BLaER1 treated with 17β-estradiol and CSF1 and Interleukin-3, amounts not matched to agents 10 nM and 100 nM (cell line): ENCODE measurements around the gene SPA17.

Source experiments
- H3K27ac ChIP-seq, 11 experiments: shearing (Covaris generic); formaldehyde crosslinking; 2 replicates each; pipeline ENCODE4 v1.8.1; 2022
- H3K27me3 ChIP-seq, 11 experiments: shearing (Covaris generic); formaldehyde crosslinking; 2 replicates each; pipeline ENCODE4 v1.8.1; 2022
- H3K36me3 ChIP-seq, 11 experiments: shearing (Covaris generic); formaldehyde crosslinking; 2 replicates each; pipeline ENCODE4 v1.8.1; 2022
- H3K4me1 ChIP-seq, 10 experiments: shearing (Covaris generic); formaldehyde crosslinking; 2 replicates each; pipeline ENCODE4 v1.8.1; 2022
- H3K4me2 ChIP-seq, 11 experiments: shearing (Covaris generic); formaldehyde crosslinking; 2 replicates each; pipeline ENCODE4 v1.8.1; 2022
- H3K4me3 ChIP-seq, 10 experiments: shearing (Covaris generic); formaldehyde crosslinking; 2 replicates each; pipeline ENCODE4 v1.8.1; 2022
- H3K9ac ChIP-seq, 11 experiments: shearing (Covaris generic); formaldehyde crosslinking; 2 replicates each; pipeline ENCODE4 v1.8.1; 2022
- H3K9me3 ChIP-seq, 11 experiments: shearing (Covaris generic); formaldehyde crosslinking; replicated peaks in 1 of 11; 2 replicates each; pipeline ENCODE4 v1.8.1; 2022
- H4K20me1 ChIP-seq, 11 experiments: shearing (Covaris generic); formaldehyde crosslinking; 2 replicates each; pipeline ENCODE4 v1.8.1; 2022
- Cebpa-rat ChIP-seq, 11 experiments: shearing (Covaris generic); IDR thresholded peaks; 2 replicates each; pipeline ENCODE4 v1.8.1; 2022

SPA17 gene

GRCh38 chr11:124722176-124722575 lies 48.5 kb downstream of the SPA17 start:
- H3K27ac ChIP-seq, result no peak overlapping the region
- peak overlapping the region; percentile 87 to 98 (median 95) for H3K4me2 ChIP-seq
- H3K36me3 ChIP-seq, result no peaks in the 10 kb centered on the region
- H3K4me1 ChIP-seq, result peaks cover 89 to 100% (median 95%) of the 10 kb centered on the region in 10 experiments
- TF ChIP-seq Cebpa-rat (IDR thresholded peaks at IDR 0.05), result no peak
- H3K4me3 ChIP-seq, result peak overlapping the region in 4 of 10 experiments; percentile 6 to 16 (median 13); a peak in 5 of 20 replicates
- peaks cover 0 to 16% (median 10%) of the 10 kb centered on the region in 11 experiments; a peak in 14 of 22 replicates for H4K20me1 ChIP-seq
- H3K9ac ChIP-seq, result no peak overlapping the region; a peak in 1 of 22 replicates
- H3K9me3 ChIP-seq, result no peaks in the 10 kb centered on the region
- H3K27me3 ChIP-seq, result peaks cover 28 to 34% (median 31%) of the 10 kb centered on the region in 11 experiments

- H3K36me3 ChIP-seq, result no peaks in the 10 kb centered on the region
- H3K9ac ChIP-seq, result peak overlapping the region in 10 of 11 experiments; percentile 8 to 68 (median 61); a peak in 17 of 22 replicates
- H3K4me2 ChIP-seq, result peak overlapping the region; percentile 80 to 98 (median 95)
- H3K4me1 ChIP-seq, result peaks cover 73 to 83% (median 76%) of the 10 kb centered on the region in 10 experiments
- H3K27me3 ChIP-seq, result peaks cover 0 to 5% (median 1%) of the 10 kb centered on the region in 11 experiments; a peak in 8 of 22 replicates
- H4K20me1 ChIP-seq, result no peaks in the 10 kb centered on the region
- peak overlapping the region in 9 of 10 experiments; percentile 7 to 64 (median 50); a peak in 18 of 20 replicates for H3K4me3 ChIP-seq
- peak overlapping the region in 10 of 11 experiments; percentile 31 to 81 (median 71); a peak in 20 of 22 replicates for H3K27ac ChIP-seq
- H3K9me3 ChIP-seq, result no peaks in the 10 kb centered on the region
- TF ChIP-seq Cebpa-rat (IDR thresholded peaks at IDR 0.05), result no peak
Measured at GRCh38 chr11:124724979-124725718, 51.4 kb downstream of the SPA17 start.

GRCh38 chr11:124725719-124726105 lies 52.0 kb downstream of the SPA17 start:
- H3K4me2 ChIP-seq, result peak overlapping the region; percentile 80 to 98 (median 95)
- peaks cover 68 to 82% (median 71%) of the 10 kb centered on the region in 10 experiments for H3K4me1 ChIP-seq
- no peak for TF ChIP-seq Cebpa-rat (IDR thresholded peaks at IDR 0.05)
- no peaks in the 10 kb centered on the region for H3K9me3 ChIP-seq
- peak overlapping the region in 9 of 10 experiments; percentile 7 to 64 (median 50); a peak in 18 of 20 replicates for H3K4me3 ChIP-seq
- peaks cover 0 to 3% (median 0%) of the 10 kb centered on the region in 11 experiments; a peak in 2 of 22 replicates for H3K27me3 ChIP-seq
- H3K9ac ChIP-seq, result peak overlapping the region in 9 of 11 experiments; percentile 46 to 68 (median 63); a peak in 15 of 22 replicates
- H4K20me1 ChIP-seq, result no peaks in the 10 kb centered on the region
- no peaks in the 10 kb centered on the region for H3K36me3 ChIP-seq
- H3K27ac ChIP-seq, result peak overlapping the region in 10 of 11 experiments; percentile 31 to 81 (median 70); a peak in 19 of 22 replicates

GRCh38 chr11:124727474-124727873 lies 53.8 kb downstream of the SPA17 start:
- Histone ChIP-seq H3K4me1 (peaks cover 50 to 82% (median 62%) of the 10 kb centered on the region in 10 experiments), H4K20me1 (no peaks in the 10 kb centered on the region), H3K9me3 (no peaks in the 10 kb centered on the region), H3K4me3 (no peak overlapping the region), H3K4me2 (peak overlapping the region; percentile 21 to 98 (median 95); a peak in 21 of 22 replicates), H3K9ac (no peak overlapping the region), H3K27me3 (0 out of 22 replicates have a peak, but pooled peaks cover 0 to 3% (median 0%) of the 10 kb centered on the region in 11 experiments), H3K36me3 (no peaks in the 10 kb centered on the region), H3K27ac (no peak overlapping the region)
- TF ChIP-seq Cebpa-rat (IDR thresholded peaks at IDR 0.05), result no peak

GRCh38 chr11:124728134-124728533 lies 54.4 kb downstream of the SPA17 start:
- Histone ChIP-seq H3K27me3 (no peaks in the 10 kb centered on the region), H3K4me3 (no peak overlapping the region), H3K9ac (no peak overlapping the region), H3K9me3 (no peaks in the 10 kb centered on the region), H3K4me2 (peak overlapping the region in 4 of 11 experiments; percentile 24 to 97 (median 94); a peak in 6 of 22 replicates), H3K36me3 (no peaks in the 10 kb centered on the region), H3K27ac (no peak overlapping the region), H4K20me1 (no peaks in the 10 kb centered on the region), H3K4me1 (peaks cover 43 to 82% (median 56%) of the 10 kb centered on the region in 10 experiments)
- no peak for TF ChIP-seq Cebpa-rat (IDR thresholded peaks at IDR 0.05)

GRCh38 chr11:124729571-124729970 lies 55.9 kb downstream of the SPA17 start:
- H3K4me3 ChIP-seq, result no peak overlapping the region
- TF ChIP-seq Cebpa-rat (IDR thresholded peaks at IDR 0.05), result no peak
- no peaks in the 10 kb centered on the region for H3K27me3 ChIP-seq
- H3K4me1 ChIP-seq, result peaks cover 29 to 75% (median 42%) of the 10 kb centered on the region in 10 experiments
- H4K20me1 ChIP-seq, result no peaks in the 10 kb centered on the region
- no peaks in the 10 kb centered on the region for H3K36me3 ChIP-seq
- H3K9me3 ChIP-seq, result no peaks in the 10 kb centered on the region
- 0 out of 22 replicates have a peak overlapping the region, but pooled peaks of 1 of the 11 experiments have one; percentile 3 for H3K4me2 ChIP-seq
- no peak overlapping the region for H3K9ac ChIP-seq
- H3K27ac ChIP-seq, result no peak overlapping the region

- H4K20me1 ChIP-seq, result no peaks in the 10 kb centered on the region
- no peak overlapping the region for H3K4me3 ChIP-seq
- no peaks in the 10 kb centered on the region for H3K9me3 ChIP-seq
- TF ChIP-seq Cebpa-rat (IDR thresholded peaks at IDR 0.05), result no peak
- no peaks in the 10 kb centered on the region for H3K27me3 ChIP-seq
- H3K36me3 ChIP-seq, result no peaks in the 10 kb centered on the region
- H3K9ac ChIP-seq, result no peak overlapping the region
- H3K4me1 ChIP-seq, result peaks cover 16 to 68% (median 31%) of the 10 kb centered on the region in 10 experiments
- H3K27ac ChIP-seq, result peak overlapping the region in 4 of 11 experiments; percentile 18 to 40 (median 32); a peak in 6 of 22 replicates
- peak overlapping the region in 5 of 11 experiments; percentile 58 to 79 (median 72); a peak in 10 of 22 replicates for H3K4me2 ChIP-seq
Measured at GRCh38 chr11:124732230-124732629, 58.5 kb downstream of the SPA17 start.

GRCh38 chr11:124736736-124737135 lies 63.0 kb downstream of the SPA17 start:
- Histone ChIP-seq H3K36me3 (no peaks in the 10 kb centered on the region), H3K9me3 (no peaks in the 10 kb centered on the region), H4K20me1 (peaks cover 0 to 13% (median 3%) of the 10 kb centered on the region in 11 experiments; a peak in 9 of 22 replicates), H3K4me1 (peaks cover 42 to 77% (median 51%) of the 10 kb centered on the region in 10 experiments), H3K27ac (peak overlapping the region in 7 of 11 experiments; percentile 27 to 67 (median 36); a peak in 14 of 22 replicates), H3K4me3 (peak overlapping the region in 1 of 10 experiments; percentile 41; a peak in 2 of 20 replicates), H3K9ac (peak overlapping the region in 3 of 11 experiments; percentile 23 to 40 (median 24); a peak in 4 of 22 replicates), H3K4me2 (peak overlapping the region; percentile 61 to 93 (median 76)), H3K27me3 (peaks cover 0 to 5% (median 0%) of the 10 kb centered on the region in 11 experiments; a peak in 1 of 22 replicates)
- TF ChIP-seq Cebpa-rat (IDR thresholded peaks at IDR 0.05), result peak in 7 of 11 experiments; percentile 19 to 76 (median 63); a peak in 10 of 22 replicates
